Activated gamma-delta T cell (primary cell): ENCODE data around the gene FOXB1.

Experiments used
- DNase-seq: peaks from one replicate; lab custom pipeline; 2025; lab: John Stamatoyannopoulos, UW

The FOXB1 gene

GRCh38 chr15:60017538-60018520 lies 13.7 kb downstream of the FOXB1 start:
- no peak for DNase-seq

- no peak for DNase-seq
These were observed 16.6 kb downstream of the FOXB1 start for GRCh38 chr15:60020736-60021135.

GRCh38 chr15:60021589-60022378 lies 17.7 kb downstream of the FOXB1 start:
- no peak for DNase-seq

GRCh38 chr15:60022379-60022741 lies 18.2 kb downstream of the FOXB1 start:
- no peak for DNase-seq

GRCh38 chr15:60026555-60026954 lies 22.4 kb downstream of the FOXB1 start:
- DNase-seq: no peak

GRCh38 chr15:60035344-60035743 lies 31.2 kb downstream of the FOXB1 start:
- no peak for DNase-seq

GRCh38 chr15:60039316-60039715 lies 35.2 kb downstream of the FOXB1 start:
- DNase-seq: no peak

- no peak for DNase-seq
These were observed 39.8 kb downstream of the FOXB1 start for GRCh38 chr15:60043744-60044435.

GRCh38 chr15:60044636-60045270 lies 40.6 kb downstream of the FOXB1 start:
- DNase-seq: no peak

GRCh38 chr15:60047701-60048100 lies 43.6 kb downstream of the FOXB1 start:
- DNase-seq: no peak

GRCh38 chr15:60049948-60050347 lies 45.8 kb downstream of the FOXB1 start:
- no peak for DNase-seq

GRCh38 chr15:60052796-60053195 lies 48.7 kb downstream of the FOXB1 start:
- DNase-seq: no peak

- no peak for DNase-seq
These were observed 50.4 kb downstream of the FOXB1 start for GRCh38 chr15:60054472-60054871.
